Caco-2 (cell line): ENCODE data around the gene ATG7. TPM values are rescaled to one million over a fixed set of nuclear protein-coding genes. Genes with fewer than 3 reads are reported as not detected.

Source experiments
- BruUV-seq: library from RNA; stranded (reverse); fragments of 400-500 nt; replicated peaks from 2 replicates; lab custom pipeline; 2021; lab: Mats Ljungman, UMichigan
- CTCF ChIA-PET: fragments of 300-600 bp; sonication (Branson Sonifier 250); formaldehyde crosslinking; loops from one replicate; lab custom pipeline; 2022; ENCODE audit warnings: antibody characterized with exemption; lab: Charles Lee
- POLR2A ChIA-PET: fragments of 300-600 bp; sonication (Branson Sonifier 250); formaldehyde crosslinking; loops from one replicate; lab custom pipeline; 2022; ENCODE audit warnings: antibody characterized with exemption; lab: Charles Lee
- DNase-seq, 2 experiments: peaks; one replicate each; pipeline versions ENCODE4 v3.0.0 to v3.0.0-alpha.2; 2020 to 2022
- H3K27me3 ChIP-seq: replicated peaks from 2 replicates; pipeline ENCODE4 v1.6.0; 2011; ENCODE audit warnings: low read length; ENCODE audit not compliant: control insufficient read depth, insufficient read depth
- H3K36me3 ChIP-seq: 2 replicates; pipeline ENCODE4 v1.5.1; 2011; ENCODE audit warnings: low read length; ENCODE audit not compliant: control insufficient read depth, insufficient read depth
- H3K4me1 ChIP-seq: fragments of 250-450 bp; sonication (Bioruptor Pico); 2 replicates; pipeline ENCODE4 v1.5.1; 2020; ENCODE audit warnings: mild to moderate bottlenecking
- H3K4me3 ChIP-seq: 2 replicates; pipeline ENCODE4 v1.5.1; 2011; ENCODE audit warnings: low read depth, mild to moderate bottlenecking, control low read depth, low read length
- H3K9me3 ChIP-seq: fragments of 250-450 bp; sonication (Bioruptor Pico); 2 replicates; pipeline ENCODE4 v1.5.1; 2020; ENCODE audit warnings: mild to moderate bottlenecking, moderate library complexity
- H3K27ac Mint-ChIP-seq: one replicate; pipeline ENCODE4 v1.8.0; 2022; ENCODE audit warnings: mixed read lengths; ENCODE audit not compliant: unreplicated experiment
- H3K27me3 Mint-ChIP-seq: one replicate; pipeline ENCODE4 v1.8.0; 2022; ENCODE audit warnings: mixed read lengths; ENCODE audit not compliant: insufficient read depth, unreplicated experiment
- H3K36me3 Mint-ChIP-seq: one replicate; pipeline ENCODE4 v1.8.0; 2022; ENCODE audit warnings: mild to moderate bottlenecking, mixed read lengths; ENCODE audit not compliant: insufficient read depth, unreplicated experiment
- H3K4me1 Mint-ChIP-seq: one replicate; pipeline ENCODE4 v1.8.0; 2022; ENCODE audit warnings: low read depth, mixed read lengths; ENCODE audit not compliant: unreplicated experiment
- H3K4me3 Mint-ChIP-seq: one replicate; pipeline ENCODE4 v1.8.0; 2022; ENCODE audit warnings: mild to moderate bottlenecking, moderate library complexity, mixed read lengths; ENCODE audit not compliant: unreplicated experiment
- H3K9me3 Mint-ChIP-seq: one replicate; pipeline ENCODE4 v1.8.0; 2022; ENCODE audit warnings: mixed read lengths; ENCODE audit not compliant: unreplicated experiment
- CTCF ChIP-seq, 2 experiments: fragments of 200-600 bp in 1 of 2; IDR thresholded peaks; 1 replicate in 1 of 2; 2 replicates in 1 of 2; pipeline versions ENCODE4 v1.5.1 to v1.8.0; 2011 to 2022; ENCODE audit warnings: antibody characterized with exemption in 1 of 2, control low read depth in 1 of 2, inconsistent platforms in 1 of 2, low read depth in 1 of 2, low read length in 1 of 2, mild to moderate bottlenecking in 1 of 2, moderate library complexity in 1 of 2; ENCODE audit not compliant: insufficient read depth in 1 of 2, severe bottlenecking in 1 of 2, unreplicated experiment in 1 of 2
- intact Hi-C: fragments of 100-400 bp; cut with micrococcal nuclease; formaldehyde crosslinking; loops from one replicate; pipeline ENCODE4 v1.10.0; 2022; ENCODE audit not compliant: unreplicated experiment
- total RNA-seq: library from RNA; stranded (reverse); gene quantifications from 2 replicates; pipeline ENCODE4 v1.2.3, GENCODE V29; 2022

ATG7 gene
- total RNA-seq, 1 experiment from 2014 or later: 24.4 TPM

- Mint-ChIP-seq H3K27ac (no peak overlapping the region), H3K9me3 (peaks cover 8% of the 10 kb centered on the region), H3K4me1 (peaks cover 33% of the 10 kb centered on the region), H3K36me3 (peaks cover 25% of the 10 kb centered on the region), H3K4me3 (no peak overlapping the region), H3K27me3 (no peaks in the 10 kb centered on the region)
- BruUV-seq: no TSS peak
- no peaks in the 10 kb centered on the region for H3K9me3 ChIP-seq
- H3K27me3 ChIP-seq: no peaks in the 10 kb centered on the region
- intact Hi-C loops: no loop called here
- no peak overlapping the region for H3K4me3 ChIP-seq
- CTCF ChIA-PET: interaction anchor here (0.8 kb wide), 1 partner anchor 16 kb away, joined by 3 read pairs; no protein-coding TSS in a partner anchor
- TF ChIP-seq CTCF (IDR thresholded peaks at IDR 0.05; ENCODE audit: insufficient read depth in 1 of 2, low read depth in 1 of 2, low read length in 1 of 2, severe bottlenecking in 1 of 2, unreplicated experiment in 1 of 2): no peak
- POLR2A ChIA-PET: no interaction called here
- no peak for DNase-seq
- no peaks in the 10 kb centered on the region for H3K36me3 ChIP-seq
- peaks cover 17% of the 10 kb centered on the region for H3K4me1 ChIP-seq
Observed at GRCh38 chr3:11602886-11603527, 330.8 kb downstream of the ATG7 start.

- peaks cover 17% of the 10 kb centered on the region for H3K4me1 ChIP-seq
- no peak overlapping the region for H3K4me3 Mint-ChIP-seq
- DNase-seq: no peak
- peaks cover 27% of the 10 kb centered on the region for H3K4me1 Mint-ChIP-seq
- CTCF ChIA-PET: interaction anchor here (0.8 kb wide), 1 partner anchor 15 kb away, joined by 3 read pairs; no protein-coding TSS in a partner anchor
- no peaks in the 10 kb centered on the region for H3K9me3 ChIP-seq
- peaks cover 2% of the 10 kb centered on the region for H3K9me3 Mint-ChIP-seq
- no peak overlapping the region for H3K27ac Mint-ChIP-seq
- POLR2A ChIA-PET: no interaction called here
- no peaks in the 10 kb centered on the region for H3K27me3 ChIP-seq
- no peaks in the 10 kb centered on the region for H3K27me3 Mint-ChIP-seq
- intact Hi-C loops: no loop called here
- no peak for TF ChIP-seq CTCF (IDR thresholded peaks at IDR 0.05; ENCODE audit: insufficient read depth in 1 of 2, low read depth in 1 of 2, low read length in 1 of 2, severe bottlenecking in 1 of 2, unreplicated experiment in 1 of 2)
- H3K36me3 Mint-ChIP-seq: peaks cover 19% of the 10 kb centered on the region
- no TSS peak for BruUV-seq
- no peak overlapping the region for H3K4me3 ChIP-seq
- H3K36me3 ChIP-seq: no peaks in the 10 kb centered on the region
Observed at GRCh38 chr3:11603628-11604027, 331.4 kb downstream of the ATG7 start.

- Histone ChIP-seq H3K4me3 (no peak overlapping the region), H3K27me3 (no peaks in the 10 kb centered on the region), H3K9me3 (no peaks in the 10 kb centered on the region), H3K36me3 (no peaks in the 10 kb centered on the region), H3K4me1 (peaks cover 17% of the 10 kb centered on the region)
- no peak for DNase-seq
- H3K9me3 Mint-ChIP-seq: no peaks in the 10 kb centered on the region
- H3K36me3 Mint-ChIP-seq: peaks cover 17% of the 10 kb centered on the region
- TF ChIP-seq CTCF (IDR thresholded peaks at IDR 0.05; ENCODE audit: insufficient read depth in 1 of 2, low read depth in 1 of 2, low read length in 1 of 2, severe bottlenecking in 1 of 2, unreplicated experiment in 1 of 2): no peak
- intact Hi-C loops: no loop called here
- BruUV-seq: no TSS peak
- H3K27ac Mint-ChIP-seq: no peak overlapping the region
- ChIA-PET CTCF (no interaction called here), POLR2A (no interaction called here)
- H3K4me3 Mint-ChIP-seq: no peak overlapping the region
- H3K4me1 Mint-ChIP-seq: peaks cover 30% of the 10 kb centered on the region
- no peaks in the 10 kb centered on the region for H3K27me3 Mint-ChIP-seq
Observed at GRCh38 chr3:11604139-11604892, 332.1 kb downstream of the ATG7 start.
